ENCODE results near the gene ZNF514. TPM values are rescaled to one million over a fixed set of nuclear protein-coding genes. Genes with fewer than 3 reads are reported as not detected.
"Not testable (repeated sequence)": the region's sequence is repeated elsewhere in the genome, so short reads cannot be mapped to it uniquely, and the experiment has no call there.

The ZNF514 gene
- total RNA-seq, 1 experiment from 2014 or later: 12.9 TPM

DNA sequence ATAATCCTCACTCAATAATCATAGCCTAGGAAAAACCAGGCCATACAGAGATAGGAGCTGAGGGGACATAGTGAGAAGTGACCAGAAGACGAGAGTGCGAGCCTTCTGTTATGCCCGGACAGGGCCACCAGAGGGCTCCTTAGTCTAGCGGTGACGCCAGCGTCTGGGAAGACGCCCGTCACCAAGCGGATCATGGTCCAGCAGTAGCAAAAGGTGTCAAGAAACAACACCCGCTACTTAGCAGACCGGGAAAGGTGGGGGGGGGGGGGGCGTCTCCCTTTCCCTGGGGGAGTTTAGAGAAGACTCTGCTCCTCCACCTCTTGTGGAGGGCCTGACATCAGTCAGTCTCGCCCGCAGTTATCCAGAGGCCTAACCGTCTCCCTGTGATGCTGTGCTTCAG lies 33.3 kb upstream of the ZNF514 start:
- H3K79me1 ChIP-seq (ENCODE audit: insufficient read depth, low read depth, low read length, poor library complexity, severe bottlenecking); H3K4ac ChIP-seq (ENCODE audit: low read depth, low read length); H2AFZ ChIP-seq (ENCODE audit: low read length); H3K9ac ChIP-seq (ENCODE audit: extremely low read depth, insufficient read length, low read length); H3K9me3 ChIP-seq (ENCODE audit: control insufficient read depth, low read depth, low read length); H3K14ac ChIP-seq (ENCODE audit: insufficient read depth, low read length); H2BK15ac ChIP-seq (ENCODE audit: low read depth, low read length); H3K27ac Mint-ChIP-seq; H2BK12ac ChIP-seq (ENCODE audit: insufficient read length, low read depth, low read length); H2AK5ac ChIP-seq (ENCODE audit: insufficient read length, low read length); H4K8ac ChIP-seq (replicated peaks; ENCODE audit: insufficient read length, low read depth, low read length); H3K36me3 Mint-ChIP-seq (ENCODE audit: insufficient read depth in 1 of 3, low read depth in 3 of 3); H3K4me2 ChIP-seq (ENCODE audit: insufficient read depth, insufficient read length, low read length); H3K4me1 ChIP-seq (ENCODE audit: insufficient read depth, low read length); H2BK20ac ChIP-seq (ENCODE audit: low read depth, low read length, poor library complexity, severe bottlenecking); H3K23ac ChIP-seq (ENCODE audit: insufficient read length, low read depth, low read length); H2BK5ac ChIP-seq (ENCODE audit: insufficient read length, low read length); H3T11ph ChIP-seq (ENCODE audit: low read length); H3K4me1 Mint-ChIP-seq; H3K79me2 ChIP-seq (ENCODE audit: insufficient read depth, low read length); H2BK120ac ChIP-seq (ENCODE audit: low read depth, low read length, poor library complexity, severe bottlenecking); H3K27ac ChIP-seq (ENCODE audit: insufficient read length, low read depth, low read length); H4K5ac ChIP-seq (ENCODE audit: insufficient read length, low read depth, low read length); H3K56ac ChIP-seq (ENCODE audit: insufficient read length, low read depth, low read length); H3K23me2 ChIP-seq (ENCODE audit: insufficient read length, low read depth, low read length, poor library complexity, severe bottlenecking); H3K27me3 ChIP-seq (ENCODE audit: insufficient read depth, low read length); H4K91ac ChIP-seq (ENCODE audit: insufficient read length, low read depth, low read length); H4K20me1 ChIP-seq (ENCODE audit: control insufficient read depth, insufficient read depth, insufficient read length); H3K18ac ChIP-seq (ENCODE audit: insufficient read length, low read depth, low read length); H3K4me3 Mint-ChIP-seq: not testable (repeated sequence)
- TF ChIP-seq, protein P1, sequence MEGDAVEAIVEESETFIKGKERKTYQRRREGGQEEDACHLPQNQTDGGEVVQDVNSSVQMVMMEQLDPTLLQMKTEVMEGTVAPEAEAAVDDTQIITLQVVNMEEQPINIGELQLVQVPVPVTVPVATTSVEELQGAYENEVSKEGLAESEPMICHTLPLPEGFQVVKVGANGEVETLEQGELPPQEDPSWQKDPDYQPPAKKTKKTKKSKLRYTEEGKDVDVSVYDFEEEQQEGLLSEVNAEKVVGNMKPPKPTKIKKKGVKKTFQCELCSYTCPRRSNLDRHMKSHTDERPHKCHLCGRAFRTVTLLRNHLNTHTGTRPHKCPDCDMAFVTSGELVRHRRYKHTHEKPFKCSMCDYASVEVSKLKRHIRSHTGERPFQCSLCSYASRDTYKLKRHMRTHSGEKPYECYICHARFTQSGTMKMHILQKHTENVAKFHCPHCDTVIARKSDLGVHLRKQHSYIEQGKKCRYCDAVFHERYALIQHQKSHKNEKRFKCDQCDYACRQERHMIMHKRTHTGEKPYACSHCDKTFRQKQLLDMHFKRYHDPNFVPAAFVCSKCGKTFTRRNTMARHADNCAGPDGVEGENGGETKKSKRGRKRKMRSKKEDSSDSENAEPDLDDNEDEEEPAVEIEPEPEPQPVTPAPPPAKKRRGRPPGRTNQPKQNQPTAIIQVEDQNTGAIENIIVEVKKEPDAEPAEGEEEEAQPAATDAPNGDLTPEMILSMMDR (conservative IDR thresholded peaks at IDR 0.05): peak; percentile 70
- peak; percentile 60 for DNase-seq
- Mint-ChIP-seq H3K27me3 (ENCODE audit: low read depth) (peaks cover 58% of the 10 kb centered on the region), H3K9me3 (peaks cover 2 to 32% of the 10 kb centered on the region in 2 experiments)
- no CpG with 5 or more reads among the region's 15 CpGs for WGBS (ENCODE audit: extremely low coverage, insufficient read length, low lambda C conversion rate)
